HG03135 (cell line): Measurements from ENCODE around the gene C6orf58.

Experiments used
- ATAC-seq: cut with Tn5 transposase; IDR thresholded peaks from one replicate; pipeline ENCODE4 v1.9.1; 2021; ENCODE audit warnings: mild to moderate bottlenecking, moderate library complexity; ENCODE audit not compliant: unreplicated experiment

Gene C6orf58

GRCh38 chr6:127576874-127577273 lies at the start of gene C6orf58:
C6orf58 (plus strand) TSS chr6:127577174; CDS start chr6:127577186, 12 bp downstream.
- ATAC-seq: no peak

DNA sequence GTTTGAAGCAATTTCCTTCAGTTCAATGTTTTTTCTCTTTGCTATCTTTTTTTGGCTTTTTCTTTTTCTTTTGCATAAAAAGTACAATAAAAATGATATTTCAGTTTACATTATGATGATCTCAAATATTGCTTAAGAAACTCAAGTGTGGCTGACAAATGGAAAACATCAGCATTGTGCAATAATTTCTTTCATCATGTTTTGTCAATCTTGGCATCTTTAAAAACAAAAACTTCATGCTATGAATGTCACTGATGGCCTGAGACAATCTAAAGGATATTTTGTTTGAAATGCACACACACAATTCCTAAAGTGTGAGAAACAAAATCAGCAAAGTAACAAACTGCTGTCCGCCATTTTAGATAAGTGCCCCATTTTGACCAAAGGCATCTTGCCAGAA lies 44.0 kb upstream of the C6orf58 start:
- no peak for ATAC-seq

- ATAC-seq: no peak
These were observed 43.2 kb upstream of the C6orf58 start for GRCh38 chr6:127533736-127534135.

DNA sequence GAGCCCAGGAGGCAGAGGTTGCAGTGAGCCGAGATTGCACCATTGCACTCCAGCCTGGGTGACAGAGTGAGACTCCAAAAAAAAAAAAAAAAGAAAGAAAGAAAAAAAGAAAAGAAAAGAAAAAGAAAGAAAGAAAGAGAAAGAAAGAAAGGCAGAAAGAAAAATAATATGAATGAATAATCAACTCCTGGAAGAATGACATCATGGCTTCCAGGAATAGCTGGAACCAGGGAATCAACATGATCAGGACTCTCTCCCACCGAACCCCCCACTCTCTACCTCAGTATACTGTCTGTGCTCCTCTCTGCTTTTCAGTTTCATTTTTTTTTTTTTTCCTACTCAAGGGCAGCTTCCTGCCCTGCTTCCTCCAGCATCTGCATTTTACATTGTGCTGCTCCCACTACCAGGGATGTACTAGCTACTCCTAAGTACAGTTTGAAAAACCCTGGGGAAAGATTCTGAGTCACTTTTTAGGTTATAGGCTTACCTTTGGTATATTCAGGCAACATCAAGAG lies 38.2 kb upstream of the C6orf58 start:
- no peak for ATAC-seq

- ATAC-seq: peak; percentile 53
These were observed 37.7 kb upstream of the C6orf58 start for GRCh38 chr6:127539272-127539671.

DNA sequence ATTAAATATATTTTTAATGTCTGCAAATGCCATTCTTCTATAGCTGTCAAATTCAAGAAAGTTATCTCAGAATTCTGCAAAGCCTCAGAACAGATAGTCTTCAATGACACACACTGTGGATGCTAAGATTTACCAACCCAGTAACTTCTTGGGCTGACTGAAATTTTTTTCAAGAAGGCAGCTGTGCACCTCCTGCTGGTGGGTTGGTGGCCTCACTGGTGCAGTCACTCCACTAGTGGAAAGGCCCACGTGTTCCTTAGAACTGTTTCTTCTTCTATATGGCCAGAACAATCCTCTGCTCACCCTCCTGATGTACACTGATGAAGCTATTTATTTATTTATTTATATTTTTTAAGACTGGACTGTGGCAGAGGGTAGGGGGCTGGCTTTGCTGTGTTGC lies 29.8 kb upstream of the C6orf58 start:
- ATAC-seq: no peak

- ATAC-seq: no peak
These were observed 28.9 kb upstream of the C6orf58 start for GRCh38 chr6:127547904-127548649.

GRCh38 chr6:127550403-127550802 lies 26.6 kb upstream of the C6orf58 start:
- no peak for ATAC-seq

DNA sequence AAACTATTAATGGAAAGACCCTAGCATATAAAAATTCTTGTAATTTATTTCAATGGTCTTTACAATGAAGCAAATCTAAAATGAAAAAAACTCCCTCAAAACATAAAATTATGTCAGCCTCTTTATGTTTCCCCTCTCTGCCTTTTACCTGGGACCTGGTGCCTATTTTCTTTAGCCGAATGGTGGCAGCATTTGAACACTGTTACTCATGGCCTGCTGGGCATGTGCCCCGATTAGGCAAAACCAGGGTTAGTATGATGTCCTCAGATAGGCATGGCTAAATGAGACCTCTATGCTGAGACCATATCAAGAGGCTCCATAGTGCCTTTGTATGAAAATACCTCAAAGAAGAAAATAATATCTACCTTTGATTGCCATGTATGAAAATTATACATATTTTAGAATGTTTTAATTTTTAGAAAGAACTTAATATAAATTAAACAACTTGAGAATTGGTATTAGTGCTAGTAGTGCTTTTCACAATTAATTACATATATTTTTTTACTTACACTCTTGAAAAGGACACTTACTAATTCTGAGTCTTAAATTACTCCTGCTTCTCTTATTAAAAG lies 22.5 kb upstream of the C6orf58 start:
- ATAC-seq: no peak

DNA sequence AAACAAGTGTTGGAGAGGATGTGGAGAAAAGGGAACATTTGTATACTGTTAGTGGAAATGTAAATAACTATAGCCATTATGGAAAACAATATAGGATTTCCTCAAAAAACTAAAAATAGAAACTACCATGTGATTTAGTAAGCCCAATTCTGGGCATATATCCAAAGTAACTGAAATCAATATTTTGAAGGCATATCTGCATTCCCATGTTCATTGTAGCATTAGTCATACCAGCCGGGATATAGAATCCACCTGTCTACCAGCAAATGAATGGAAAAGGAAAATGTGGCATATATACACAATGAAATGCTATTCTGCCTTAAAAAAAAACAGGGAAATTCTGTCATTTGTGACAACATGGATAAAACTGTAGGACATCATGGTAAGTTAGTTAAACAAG lies 15.3 kb upstream of the C6orf58 start:
- ATAC-seq: no peak

- ATAC-seq: no peak
These were observed 12.2 kb upstream of the C6orf58 start for GRCh38 chr6:127564761-127565160.

- ATAC-seq: no peak
These were observed 10.9 kb upstream of the C6orf58 start for GRCh38 chr6:127566119-127566518.

DNA sequence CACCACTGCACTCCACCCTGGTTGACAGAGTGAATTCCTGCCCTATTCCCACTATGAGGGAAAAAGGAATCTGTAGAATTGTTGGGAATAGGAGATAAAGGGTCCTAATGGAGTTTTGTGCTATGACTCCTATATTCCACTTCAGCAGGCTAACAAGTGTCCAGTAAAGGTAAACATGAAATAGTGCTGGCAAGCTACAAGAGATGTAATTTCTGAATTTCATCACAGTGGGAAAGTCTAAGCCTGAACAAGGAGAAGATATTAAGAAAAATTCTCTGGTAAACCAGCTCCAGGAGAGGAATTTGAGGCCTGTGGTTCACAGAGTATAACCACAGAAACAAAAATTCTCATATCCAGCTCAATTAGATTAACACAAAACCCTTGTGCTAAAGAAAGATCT lies 10.3 kb upstream of the C6orf58 start:
- ATAC-seq: no peak

GRCh38 chr6:127567476-127567875 lies 9.5 kb upstream of the C6orf58 start:
- ATAC-seq: no peak

DNA sequence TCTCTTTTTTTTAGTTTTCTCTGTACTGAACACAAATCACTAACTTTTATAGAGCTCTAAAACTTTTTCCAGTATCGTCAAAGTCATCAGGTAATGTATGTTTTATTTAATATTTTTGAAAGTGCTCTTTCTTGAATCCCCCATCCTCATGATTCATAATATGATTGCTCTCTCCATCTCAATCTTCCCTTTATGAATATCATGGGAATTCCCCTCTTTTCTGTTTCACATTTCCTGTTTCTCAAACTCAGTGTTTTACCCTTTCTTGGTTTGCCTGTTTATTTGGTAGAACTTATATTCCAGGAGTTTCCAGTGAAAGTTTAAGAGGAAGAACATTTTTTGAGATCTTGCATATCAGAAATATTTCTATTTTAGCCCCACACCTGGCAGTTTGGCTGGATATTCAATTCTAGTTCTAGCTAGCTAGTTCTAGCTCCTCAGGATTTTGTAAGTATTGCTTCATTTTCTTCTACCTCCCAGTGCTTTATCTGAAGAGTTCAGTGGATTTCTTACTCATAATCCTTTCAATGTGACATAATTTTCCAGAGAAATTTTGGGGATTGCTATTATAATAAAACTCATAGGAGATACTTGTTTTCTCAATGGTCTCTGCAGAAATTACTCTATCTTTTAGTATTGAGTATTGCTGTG lies 6.1 kb upstream of the C6orf58 start:
- ATAC-seq: no peak

- ATAC-seq: no peak
These were observed 1.9 kb downstream of the C6orf58 start for GRCh38 chr6:127578900-127579299.

DNA sequence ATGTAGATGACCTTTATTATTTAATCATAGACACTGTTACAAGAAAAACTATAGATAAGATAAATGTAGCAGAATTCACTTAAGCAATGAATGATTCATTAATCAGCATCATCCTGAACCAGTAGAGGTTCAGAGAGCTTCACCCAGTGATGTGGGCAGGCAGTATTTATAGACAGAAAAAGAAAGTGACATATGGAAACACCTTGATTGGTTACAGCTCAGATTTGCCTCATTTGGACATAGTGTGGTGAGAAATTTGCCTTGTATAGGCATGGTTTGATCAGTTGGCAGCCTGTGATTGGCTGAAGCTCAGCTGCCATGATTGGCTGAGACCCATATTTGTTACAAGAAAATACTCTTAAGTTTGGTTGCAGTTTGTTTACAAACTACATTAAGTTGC lies 4.6 kb downstream of the C6orf58 start:
- ATAC-seq: no peak

GRCh38 chr6:127582777-127583462 lies 5.9 kb downstream of the C6orf58 start:
- no peak for ATAC-seq

- no peak for ATAC-seq
These were observed 8.1 kb downstream of the C6orf58 start for GRCh38 chr6:127585123-127585522.

- ATAC-seq: no peak
These were observed 9.4 kb downstream of the C6orf58 start for GRCh38 chr6:127586372-127586771.

DNA sequence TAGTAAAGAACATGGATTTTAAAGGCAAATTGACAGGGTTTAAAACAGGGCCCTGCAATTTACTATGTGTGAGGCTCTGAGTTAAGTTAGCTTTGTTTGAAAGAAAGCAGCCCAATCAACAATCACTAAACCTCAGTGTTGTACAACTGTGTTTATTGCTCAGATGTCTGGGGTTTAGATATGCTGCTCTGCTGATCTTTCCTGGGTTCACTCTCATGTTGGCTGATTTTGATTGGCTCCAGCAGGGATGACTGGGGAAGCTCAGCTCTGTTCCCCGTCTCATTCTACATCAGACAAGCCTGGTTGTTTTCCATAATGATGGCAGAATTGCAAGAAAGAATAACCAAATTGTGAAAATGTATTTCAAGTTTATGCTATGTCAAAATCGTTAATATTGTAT lies 10.9 kb downstream of the C6orf58 start:
- ATAC-seq: no peak
